C4-2B (cell line): ENCODE measurements around the gene NCBP3.

ENCODE experiments used
- CTCF ChIP-seq: fragments of 450-650 bp; conservative IDR thresholded peaks from 2 replicates; pipeline ENCODE4 v1.5.1; 2017; ENCODE audit warnings: mild to moderate bottlenecking
- ZFX ChIP-seq: fragments of 450-650 bp; IDR thresholded peaks from 2 replicates; pipeline ENCODE4 v1.6.1; 2017

- no peak for TF ChIP-seq CTCF
- no peak for TF ChIP-seq ZFX
Measured at GRCh38 chr17:3782751-3783150, 63.3 kb downstream of the NCBP3 start.
